DMS114 treated with DMSO at 0.1 percent for 48 hours (cell line): ENCODE data around the gene MDM2.

Experiments
- DNase-seq: peaks from one replicate; lab custom pipeline; 2025; ENCODE audit not compliant: unreplicated experiment; lab: John Stamatoyannopoulos, UW

The MDM2 gene

DNA sequence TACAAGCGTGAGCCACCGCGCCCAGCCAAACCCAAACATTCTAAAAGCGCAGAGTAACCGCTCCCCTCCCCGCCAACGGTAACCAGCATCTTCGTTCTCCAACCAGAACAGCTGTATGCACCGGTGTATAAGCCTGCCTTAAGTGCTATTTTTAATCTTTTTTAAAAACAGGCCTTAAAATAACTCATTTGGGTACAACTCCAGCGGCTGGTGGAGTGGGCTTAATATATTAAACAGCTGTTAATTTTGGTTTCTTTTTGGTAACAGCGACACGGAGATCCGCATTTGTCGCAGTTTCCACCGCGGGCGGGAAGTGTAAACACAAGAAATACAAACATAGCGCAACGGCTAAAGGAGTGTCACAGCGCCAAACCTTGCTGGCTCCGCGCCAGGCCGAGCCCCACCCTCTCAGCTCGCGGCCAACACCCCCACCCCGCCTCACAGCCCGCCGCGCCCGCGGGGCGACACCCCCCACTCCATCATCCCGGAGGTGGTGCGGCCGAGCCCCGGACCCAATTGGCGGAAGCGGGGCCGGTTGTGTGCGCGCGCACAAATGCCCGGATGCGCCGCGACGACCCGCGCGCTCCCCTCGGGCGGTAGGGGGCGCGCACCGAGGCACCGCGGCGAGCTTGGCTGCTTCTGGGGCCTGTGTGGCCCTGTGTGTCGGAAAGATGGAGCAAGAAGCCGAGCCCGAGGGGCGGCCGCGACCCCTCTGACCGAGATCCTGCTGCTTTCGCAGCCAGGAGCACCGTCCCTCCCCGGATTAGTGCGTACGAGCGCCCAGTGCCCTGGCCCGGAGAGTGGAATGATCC, at the start of gene MDM2:
MDM2 (plus strand) TSS at position 602 of the 812 bp plus-strand sequence. CDS start 301 bp downstream, outside the sequence.
- peak; percentile 71 for DNase-seq

GRCh38 chr12:68759852-68760251, 48.1 kb upstream of the MDM2 start:
- DNase-seq = no peak

DNA sequence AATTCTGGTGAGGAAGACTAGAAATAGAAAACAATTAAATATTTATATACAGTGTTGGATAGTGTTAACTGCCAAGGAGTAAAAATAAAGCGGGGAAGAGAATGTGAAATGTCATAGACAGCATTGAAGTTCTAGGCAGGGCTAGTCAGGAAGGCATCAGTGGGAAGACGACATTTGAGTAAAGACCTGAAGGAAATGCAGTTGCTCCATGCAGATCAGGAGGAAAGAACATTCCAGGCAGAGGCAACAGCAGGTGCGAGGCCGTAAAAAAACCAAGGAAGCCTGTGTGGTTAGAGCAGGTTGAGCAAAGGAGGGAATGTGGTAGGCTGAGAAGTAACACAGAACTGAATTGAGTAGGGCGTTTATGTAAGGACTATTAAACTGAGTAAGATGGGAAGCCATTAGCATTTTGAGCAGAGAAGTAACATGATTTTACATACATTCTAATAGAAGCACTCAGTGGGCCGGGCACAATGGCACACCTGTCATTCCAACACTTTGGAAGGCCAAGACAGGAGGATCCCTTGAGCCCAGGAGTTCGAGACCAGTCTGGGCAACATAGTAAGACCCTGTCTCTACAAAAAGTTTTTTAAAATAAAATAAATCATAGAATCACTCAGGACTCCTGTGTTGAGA, 47.1 kb upstream of the MDM2 start:
- DNase-seq = no peak

DNA sequence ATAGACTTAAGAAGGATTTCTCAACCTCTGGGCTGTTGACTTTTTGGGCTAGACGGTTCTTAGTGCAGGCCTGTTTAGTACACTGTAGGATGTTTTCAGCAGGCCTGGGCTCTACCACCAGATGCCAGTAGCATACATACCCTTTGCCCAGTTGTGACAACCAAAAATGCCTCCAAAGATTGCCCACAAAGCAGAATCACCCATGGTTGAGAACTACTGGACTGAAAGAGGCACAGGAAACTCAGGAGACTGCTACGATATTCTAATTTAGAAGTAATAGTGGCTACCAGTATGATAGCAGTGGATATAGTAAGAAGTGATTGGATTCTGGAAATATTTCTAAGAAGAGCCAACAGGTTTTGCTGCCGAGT, 46.5 kb upstream of the MDM2 start:
- DNase-seq = no peak

DNA sequence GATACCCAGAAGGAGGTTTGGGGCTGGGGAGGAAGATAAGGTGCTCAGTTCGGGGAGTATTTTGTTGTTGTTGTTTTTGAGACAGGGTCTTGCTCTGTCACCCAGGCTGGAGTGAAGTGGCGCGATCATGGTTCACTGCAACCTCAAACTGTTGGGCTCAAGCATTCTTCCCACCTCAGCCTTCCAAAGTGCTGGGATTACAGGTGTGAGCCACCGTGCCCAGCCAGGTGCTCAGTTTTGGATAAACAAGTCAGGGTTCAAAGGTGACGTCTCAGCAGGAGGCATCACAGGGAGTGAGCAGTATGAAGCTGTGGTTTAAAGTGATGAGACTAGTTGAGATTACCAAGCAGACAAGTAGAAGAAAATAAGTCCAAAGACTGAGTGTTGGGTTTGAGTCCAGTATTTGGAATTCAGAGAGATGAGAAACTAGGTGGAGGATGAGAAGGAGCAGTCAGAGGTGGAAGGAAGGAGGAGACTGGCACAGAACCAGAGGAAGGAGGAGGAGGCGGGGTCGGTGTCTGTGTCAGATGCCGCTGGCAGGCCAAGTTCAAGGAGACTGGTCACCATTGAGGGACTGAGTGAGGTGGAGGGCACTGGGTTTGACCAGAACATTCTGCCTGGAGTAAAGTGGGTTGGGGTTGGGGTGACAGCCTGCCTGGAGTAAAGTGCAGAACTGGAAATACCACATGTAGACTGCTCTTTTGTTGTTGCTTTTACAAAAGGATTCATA, 45.9 kb upstream of the MDM2 start:
- no peak for DNase-seq

- no peak for DNase-seq
Measured at GRCh38 chr12:68762691-68763090, 45.3 kb upstream of the MDM2 start.

DNA sequence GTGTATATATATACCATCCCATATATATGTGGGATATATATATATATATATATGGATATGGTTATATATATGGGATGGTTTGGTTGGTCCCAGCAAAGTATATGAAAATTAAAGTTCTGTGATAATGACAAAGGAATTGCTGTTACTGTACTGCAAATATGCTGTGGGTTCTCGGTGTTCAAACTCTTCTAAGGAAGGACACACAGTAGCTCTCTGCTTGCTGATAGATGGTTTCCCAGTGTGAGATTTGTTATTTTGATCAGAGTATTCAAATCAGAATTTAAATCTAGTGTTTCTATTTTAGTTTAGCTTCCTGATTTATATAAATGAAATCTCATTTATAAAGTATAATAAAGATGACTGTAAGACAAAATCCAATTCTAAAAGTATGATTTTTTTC, 42.3 kb upstream of the MDM2 start:
- DNase-seq = no peak

DNA sequence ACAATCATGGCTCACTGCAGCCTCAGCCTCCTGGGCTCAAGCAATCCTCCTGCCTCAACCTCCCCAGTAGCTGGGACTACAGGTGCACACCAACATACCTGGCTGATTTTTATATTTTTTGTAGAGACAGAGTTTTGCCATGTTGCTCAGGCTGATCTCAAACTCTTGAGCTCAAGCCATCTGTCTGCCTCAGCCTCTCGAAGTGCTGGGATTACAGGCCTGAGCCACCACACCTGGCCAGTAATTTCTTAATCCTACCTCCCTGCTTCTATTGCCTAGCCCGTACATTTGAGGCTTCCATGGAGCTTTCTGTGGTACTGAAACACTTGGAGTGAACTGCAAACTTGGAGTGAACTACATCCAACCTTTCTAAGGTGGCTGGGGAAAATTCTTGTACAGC, 41.3 kb upstream of the MDM2 start:
- DNase-seq = no peak

GRCh38 chr12:68767191-68767590, 40.8 kb upstream of the MDM2 start:
- no peak for DNase-seq

DNA sequence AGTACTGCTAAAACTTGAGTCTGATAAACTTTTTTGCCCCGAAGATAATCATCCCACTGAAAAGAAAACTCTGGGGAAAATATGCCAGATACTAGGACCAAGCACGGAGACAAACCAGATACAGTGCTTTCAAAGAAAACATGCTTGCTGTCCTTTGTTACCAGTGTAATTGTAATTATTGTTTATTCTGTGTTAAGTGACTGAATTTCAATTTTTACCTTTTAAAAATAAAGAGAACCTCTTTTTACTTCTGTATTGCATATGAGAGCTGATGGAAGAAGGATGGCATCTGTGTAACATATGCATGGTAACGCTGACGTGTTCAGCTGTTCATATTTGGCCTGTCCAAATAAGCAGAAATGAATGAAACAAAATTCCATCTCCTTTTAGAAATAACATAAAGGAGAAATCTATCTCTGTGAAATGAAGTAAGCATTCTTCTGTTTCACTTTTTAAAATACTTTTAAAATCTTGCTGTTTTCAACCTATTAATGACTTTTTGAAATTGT, 39.5 kb upstream of the MDM2 start:
- DNase-seq = no peak

- DNase-seq = no peak
Measured at GRCh38 chr12:68769941-68770340, 38.0 kb upstream of the MDM2 start.

DNA sequence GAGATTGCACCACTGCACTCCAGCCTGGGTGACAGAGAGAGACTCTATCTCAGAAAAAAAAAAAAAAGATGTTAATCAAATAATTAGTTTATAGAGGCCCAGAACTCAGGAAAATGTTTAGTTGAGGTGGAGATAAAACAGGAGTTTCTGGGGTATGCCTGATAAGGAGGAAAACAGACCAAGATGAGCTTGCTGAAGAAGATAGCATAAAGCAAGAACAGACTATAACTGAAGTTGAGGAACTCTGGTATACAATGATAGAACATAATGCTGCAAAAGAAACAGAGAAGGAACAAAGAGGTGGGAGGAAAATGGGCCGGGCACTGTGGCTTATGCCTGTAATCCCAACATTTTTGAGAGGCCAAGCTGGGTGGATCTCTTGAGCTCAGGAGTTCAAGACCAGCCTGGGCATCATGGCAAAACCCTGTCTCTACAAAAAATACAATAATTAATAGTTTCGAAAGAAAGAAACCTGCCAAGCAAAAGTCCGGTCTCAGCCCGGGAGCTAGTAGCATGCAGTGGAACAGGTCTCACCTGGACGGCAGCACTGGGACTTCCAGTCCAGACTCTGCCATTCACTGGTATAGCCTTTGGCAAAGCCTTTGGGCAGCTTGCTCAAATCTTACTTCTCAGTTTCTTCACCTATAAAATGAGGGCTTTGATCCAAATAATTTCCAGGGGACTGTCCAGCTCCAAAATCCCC, 36.6 kb upstream of the MDM2 start:
- no peak for DNase-seq

GRCh38 chr12:68772714-68773113, 35.3 kb upstream of the MDM2 start:
- DNase-seq = no peak

- DNase-seq = no peak
Measured at GRCh38 chr12:68773582-68773981, 34.4 kb upstream of the MDM2 start.

DNA sequence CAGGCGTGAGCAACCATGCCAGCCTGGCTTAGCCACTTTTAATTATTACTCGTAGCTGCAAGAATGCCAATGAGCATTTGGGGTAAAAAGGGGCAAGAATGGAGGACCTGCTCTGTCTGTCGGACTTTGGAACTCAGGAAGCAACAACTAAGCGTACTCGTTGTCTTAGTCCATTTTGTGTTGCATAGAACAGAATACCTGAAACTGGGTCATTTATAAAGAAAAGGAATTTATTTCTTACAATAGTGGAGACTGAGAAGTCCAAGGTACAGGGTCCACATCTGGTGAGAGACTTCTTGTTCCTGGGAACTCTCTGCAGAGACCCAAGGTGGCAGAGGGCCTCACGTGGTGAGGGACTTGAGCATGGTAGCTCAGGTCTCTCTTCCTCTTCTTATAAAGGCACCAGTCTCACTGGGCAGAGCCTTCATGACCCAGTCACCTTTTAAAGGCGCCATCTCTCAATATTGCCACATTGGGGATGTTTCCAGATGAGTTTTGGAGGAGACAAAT, 32.8 kb upstream of the MDM2 start:
- no peak for DNase-seq

DNA sequence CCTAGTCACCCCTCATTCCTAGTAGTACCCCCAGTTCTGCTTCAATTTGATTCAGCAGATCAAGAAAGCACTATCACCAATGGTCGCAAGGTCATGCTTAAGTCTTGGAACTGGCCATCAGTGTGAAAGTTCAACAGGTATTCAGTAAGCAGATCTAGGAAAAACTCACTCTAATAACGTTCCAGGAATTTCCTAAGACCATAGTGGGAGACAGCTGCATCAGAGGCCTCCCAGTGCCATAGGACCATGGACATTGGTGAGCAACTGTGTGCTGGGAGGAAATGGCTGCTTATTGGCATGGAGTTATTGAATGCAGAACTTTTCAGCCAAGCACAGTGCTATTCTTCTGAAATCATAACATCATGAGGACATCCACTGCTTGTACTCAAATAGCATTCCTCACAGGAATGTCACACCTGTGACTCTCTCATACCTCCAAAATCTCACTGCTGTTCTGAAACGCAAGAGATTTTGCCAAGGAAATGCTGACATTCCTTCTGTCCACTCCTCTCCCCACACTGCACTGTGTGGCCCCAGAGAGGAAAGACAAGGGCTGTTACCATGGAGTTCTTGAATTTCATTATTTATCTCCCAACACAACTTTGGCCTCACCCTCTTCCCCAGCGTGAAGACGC, 30.9 kb upstream of the MDM2 start:
- no peak for DNase-seq

DNA sequence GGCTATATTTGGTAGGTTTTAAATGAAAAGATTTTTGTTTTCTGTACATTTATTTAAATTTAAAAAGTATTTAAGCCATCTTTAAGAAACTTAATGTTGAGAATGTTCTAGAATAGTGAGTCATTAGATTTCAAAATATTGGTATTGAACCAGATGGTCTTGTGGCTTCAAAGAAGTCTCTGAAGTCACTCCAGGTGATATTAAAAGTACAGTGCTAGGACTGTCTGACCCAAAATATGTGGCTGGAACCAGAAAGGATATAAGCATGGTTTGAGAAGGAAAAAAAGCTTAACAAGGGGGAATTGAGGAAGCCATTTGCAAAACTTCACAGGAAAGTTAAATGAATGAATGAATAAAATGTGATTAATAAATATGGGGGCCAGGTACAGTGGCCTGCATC, 28.7 kb upstream of the MDM2 start:
- no peak for DNase-seq

DNA sequence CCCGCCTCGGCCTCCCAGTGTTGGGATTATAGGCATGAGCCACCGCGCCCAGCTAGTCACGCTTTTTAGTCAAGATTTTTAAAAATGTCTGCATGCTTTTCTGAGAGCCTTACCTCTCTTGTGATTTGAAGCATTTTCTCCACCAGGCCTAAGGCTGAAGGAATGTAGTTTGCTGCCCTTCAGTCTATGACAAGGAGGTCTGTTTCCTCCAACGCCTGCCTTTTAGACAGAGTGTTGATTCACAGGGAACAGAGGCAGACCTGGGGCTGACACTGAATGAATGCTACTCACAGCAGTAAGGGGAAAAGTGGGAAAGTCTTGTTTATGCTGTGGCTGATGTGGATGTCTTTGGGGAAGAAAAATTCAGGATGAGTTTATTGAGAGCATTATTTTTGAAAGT, 27.2 kb upstream of the MDM2 start:
- DNase-seq = no peak

DNA sequence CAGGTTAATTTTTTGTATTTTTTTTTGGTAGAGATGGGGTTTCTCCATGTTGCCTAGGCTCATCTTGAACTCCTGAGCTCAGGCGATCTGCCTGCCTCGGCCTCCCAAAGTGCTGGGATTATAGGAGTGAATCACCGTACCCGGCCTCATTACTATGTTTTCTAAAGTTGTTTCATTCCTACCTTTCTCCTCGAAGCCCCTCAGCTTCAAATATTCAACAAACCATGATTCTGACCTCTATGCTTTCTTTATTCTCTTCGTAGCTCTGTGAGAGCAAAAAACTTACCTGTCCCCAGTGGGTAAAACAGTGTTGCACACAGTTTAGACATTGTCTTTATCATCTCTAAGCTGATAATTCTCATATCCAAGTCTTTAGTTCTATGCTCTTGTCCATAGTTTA, 26.2 kb upstream of the MDM2 start:
- no peak for DNase-seq

- DNase-seq = no peak
Measured at GRCh38 chr12:68784015-68784414, 24.0 kb upstream of the MDM2 start.

DNA sequence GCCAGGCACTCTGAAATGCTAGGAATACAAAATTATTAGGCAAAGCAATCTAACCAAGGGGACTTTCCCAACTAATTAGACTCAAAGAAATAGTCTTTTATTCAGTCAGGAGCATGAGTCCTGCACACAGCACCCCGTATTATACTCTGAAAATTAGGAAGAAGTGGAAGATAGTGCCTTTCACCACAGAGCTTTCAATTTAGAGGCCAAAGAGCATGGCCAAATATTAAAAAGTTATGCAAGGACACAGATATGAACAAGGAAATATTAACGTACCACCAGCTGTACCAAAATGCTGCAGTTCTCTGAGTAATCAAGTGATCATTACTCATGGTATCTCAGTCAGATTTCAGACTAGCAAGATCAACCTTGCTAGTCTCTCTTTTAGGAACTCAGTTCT, 22.6 kb upstream of the MDM2 start:
- DNase-seq = no peak
